Endothelial cell (in vitro differentiated cells): Measurements from ENCODE around the gene ERV3-1. TPM values are rescaled to one million over a fixed set of nuclear protein-coding genes. Genes with fewer than 3 reads are reported as not detected.
"Not testable (repeated sequence)": the region's sequence is repeated elsewhere in the genome, so short reads cannot be mapped to it uniquely, and the experiment has no call there.

Experiments used
- DNase-seq: peaks from one replicate; pipeline ENCODE4 v3.0.0; 2021; ENCODE audit warnings: low spot score
- H3K27ac Mint-ChIP-seq: one replicate; pipeline ENCODE4 v1.8.0; 2021; ENCODE audit warnings: mixed read lengths, inconsistent platforms; ENCODE audit not compliant: unreplicated experiment
- H3K27me3 Mint-ChIP-seq: one replicate; pipeline ENCODE4 v1.8.0; 2021; ENCODE audit warnings: mild to moderate bottlenecking, moderate library complexity, mixed read lengths, inconsistent platforms; ENCODE audit not compliant: unreplicated experiment
- H3K36me3 Mint-ChIP-seq: one replicate; pipeline ENCODE4 v1.8.0; 2021; ENCODE audit warnings: mild to moderate bottlenecking, low read depth, mixed read lengths, inconsistent platforms; ENCODE audit not compliant: unreplicated experiment
- H3K4me1 Mint-ChIP-seq: one replicate; pipeline ENCODE4 v1.8.0; 2021; ENCODE audit warnings: mild to moderate bottlenecking, mixed read lengths, inconsistent platforms; ENCODE audit not compliant: unreplicated experiment
- H3K4me3 Mint-ChIP-seq: one replicate; pipeline ENCODE4 v1.8.0; 2021; ENCODE audit warnings: mild to moderate bottlenecking, mixed read lengths, inconsistent platforms; ENCODE audit not compliant: unreplicated experiment
- H3K9me3 Mint-ChIP-seq: one replicate; pipeline ENCODE4 v1.8.0; 2021; ENCODE audit warnings: mixed read lengths, inconsistent platforms; ENCODE audit not compliant: unreplicated experiment
- total RNA-seq: library from RNA; stranded (reverse); fragmentation: NEBNext Ultra II Directional; extraction: Animal tissue kit (Norgen Biotek cat#: 25700); gene quantifications from one replicate; pipeline ENCODE4 v1.2.1, GENCODE V29; 2021; ENCODE audit not compliant: unreplicated experiment
- TF ChIP-seq, protein P1 (sequence below): fragments of 200-600 bp; sonication (generic); IDR thresholded peaks from one replicate; pipeline ENCODE4 v1.5.0; 2021; ENCODE audit warnings: antibody characterized with exemption; ENCODE audit not compliant: unreplicated experiment

Gene ERV3-1
- total RNA-seq, 1 donor from 2014 or later = 58.4 TPM

- DNase-seq = no peak
- H3K27ac Mint-ChIP-seq = no peak overlapping the region
- peaks cover 7% of the 10 kb centered on the region for H3K4me1 Mint-ChIP-seq
- no peak overlapping the region for H3K4me3 Mint-ChIP-seq
- peaks cover 10% of the 10 kb centered on the region for H3K27me3 Mint-ChIP-seq
- no peaks in the 10 kb centered on the region for H3K9me3 Mint-ChIP-seq
- TF ChIP-seq, protein P1, sequence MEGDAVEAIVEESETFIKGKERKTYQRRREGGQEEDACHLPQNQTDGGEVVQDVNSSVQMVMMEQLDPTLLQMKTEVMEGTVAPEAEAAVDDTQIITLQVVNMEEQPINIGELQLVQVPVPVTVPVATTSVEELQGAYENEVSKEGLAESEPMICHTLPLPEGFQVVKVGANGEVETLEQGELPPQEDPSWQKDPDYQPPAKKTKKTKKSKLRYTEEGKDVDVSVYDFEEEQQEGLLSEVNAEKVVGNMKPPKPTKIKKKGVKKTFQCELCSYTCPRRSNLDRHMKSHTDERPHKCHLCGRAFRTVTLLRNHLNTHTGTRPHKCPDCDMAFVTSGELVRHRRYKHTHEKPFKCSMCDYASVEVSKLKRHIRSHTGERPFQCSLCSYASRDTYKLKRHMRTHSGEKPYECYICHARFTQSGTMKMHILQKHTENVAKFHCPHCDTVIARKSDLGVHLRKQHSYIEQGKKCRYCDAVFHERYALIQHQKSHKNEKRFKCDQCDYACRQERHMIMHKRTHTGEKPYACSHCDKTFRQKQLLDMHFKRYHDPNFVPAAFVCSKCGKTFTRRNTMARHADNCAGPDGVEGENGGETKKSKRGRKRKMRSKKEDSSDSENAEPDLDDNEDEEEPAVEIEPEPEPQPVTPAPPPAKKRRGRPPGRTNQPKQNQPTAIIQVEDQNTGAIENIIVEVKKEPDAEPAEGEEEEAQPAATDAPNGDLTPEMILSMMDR = peak; percentile 75
- H3K36me3 Mint-ChIP-seq = peaks cover 3% of the 10 kb centered on the region
Measured at GRCh38 chr7:64951250-64951848, 55.1 kb downstream of the ERV3-1 start.

DNA sequence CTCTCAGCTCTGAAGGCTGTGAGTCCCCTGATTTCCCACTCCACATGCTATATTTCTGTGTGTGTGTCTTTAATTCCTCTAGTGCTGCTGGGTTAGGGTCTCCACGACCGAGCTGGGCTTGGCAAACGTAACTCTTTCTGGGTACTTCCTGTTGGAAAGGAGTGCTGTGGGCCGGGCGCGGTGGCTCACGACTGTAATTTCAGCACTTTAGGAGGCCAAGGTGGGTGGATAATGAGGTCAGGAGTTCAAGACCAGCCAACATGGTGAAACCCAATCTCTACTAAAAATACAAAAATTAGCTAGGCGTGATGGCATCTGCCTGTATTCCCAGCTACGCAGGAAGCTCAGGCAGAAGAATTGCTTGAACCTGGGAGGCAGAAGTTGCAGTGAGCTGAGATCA lies 55.8 kb downstream of the ERV3-1 start:
- H3K36me3 Mint-ChIP-seq, H3K4me3 Mint-ChIP-seq, H3K27ac Mint-ChIP-seq, DNase-seq, H3K9me3 Mint-ChIP-seq, H3K4me1 Mint-ChIP-seq: not testable (repeated sequence)
- H3K27me3 Mint-ChIP-seq = peaks cover 10% of the 10 kb centered on the region

- DNase-seq, H3K27me3 Mint-ChIP-seq, H3K9me3 Mint-ChIP-seq, H3K4me1 Mint-ChIP-seq, H3K4me3 Mint-ChIP-seq, H3K27ac Mint-ChIP-seq, H3K36me3 Mint-ChIP-seq: not testable (repeated sequence)
Measured at GRCh38 chr7:64948774-64949173, 57.7 kb downstream of the ERV3-1 start.

DNA sequence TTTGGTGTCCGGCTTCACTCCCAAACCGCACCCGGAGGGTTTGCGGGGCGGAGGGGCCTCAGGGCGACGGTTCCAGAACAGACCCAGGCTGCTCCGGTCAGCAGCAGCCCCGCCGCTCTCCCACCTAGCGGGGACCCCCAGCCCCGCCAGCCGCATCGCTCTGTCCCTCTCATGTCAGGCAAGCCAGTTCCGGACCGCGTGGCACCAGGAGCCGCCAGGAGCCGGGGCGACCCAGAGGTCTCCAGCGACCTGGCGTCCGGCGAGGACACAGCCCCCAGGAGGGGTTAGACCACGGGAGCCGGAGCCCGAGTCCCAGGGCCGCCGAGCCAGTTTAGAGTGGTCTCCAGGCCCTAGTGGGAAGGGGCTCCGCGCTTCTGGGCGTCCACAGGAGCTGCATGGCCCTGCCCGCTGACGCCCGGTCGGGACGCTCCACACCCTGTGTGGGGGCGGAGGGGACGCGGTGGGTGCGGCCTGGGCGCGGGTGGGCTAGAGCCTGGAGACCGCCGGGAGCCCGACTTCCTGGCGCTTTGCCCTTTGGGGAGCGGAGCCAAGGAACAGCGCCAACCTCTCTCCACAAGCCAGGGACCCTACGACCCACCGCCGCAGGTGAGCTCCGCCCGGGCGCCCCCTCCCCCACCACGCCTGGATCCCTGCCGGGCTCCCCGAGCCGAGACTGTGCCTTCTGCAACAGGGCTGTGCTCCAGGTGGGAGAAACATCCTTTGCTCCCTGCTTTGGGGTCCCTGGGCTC lies 59.1 kb downstream of the ERV3-1 start:
- TF ChIP-seq, protein P1 = no peak
- H3K27me3 Mint-ChIP-seq = peaks cover 7% of the 10 kb centered on the region
- H3K36me3 Mint-ChIP-seq = no peaks in the 10 kb centered on the region
- no peaks in the 10 kb centered on the region for H3K9me3 Mint-ChIP-seq
- H3K4me3 Mint-ChIP-seq = peak overlapping the region; percentile 80
- peaks cover 5% of the 10 kb centered on the region for H3K4me1 Mint-ChIP-seq
- peak; percentile 28 for DNase-seq
- no peak overlapping the region for H3K27ac Mint-ChIP-seq

- Mint-ChIP-seq H3K9me3 (no peaks in the 10 kb centered on the region), H3K4me3 (no peak overlapping the region), H3K27me3 (peaks cover 7% of the 10 kb centered on the region), H3K27ac (no peak overlapping the region), H3K4me1 (no peaks in the 10 kb centered on the region), H3K36me3 (no peaks in the 10 kb centered on the region)
- peak; percentile 57 for DNase-seq
- TF ChIP-seq, protein P1 = no peak
Measured at GRCh38 chr7:64946772-64947171, 59.7 kb downstream of the ERV3-1 start.
